Erythroblast (primary cell): ENCODE measurements around the gene PNMA3.
"Not testable (repeated sequence)": the region's sequence is repeated elsewhere in the genome, so short reads cannot be mapped to it uniquely, and the experiment has no call there.

ENCODE experiments used
- GATA1 ChIP-seq: IDR thresholded peaks from 2 replicates; pipeline ENCODE4 v1.6.1; 2011; ENCODE audit warnings: low read depth, mild to moderate bottlenecking, control low read depth, low read length, moderate library complexity
- POLR2A ChIP-seq: IDR thresholded peaks from 2 replicates; pipeline ENCODE4 v1.6.1; 2011; ENCODE audit warnings: mild to moderate bottlenecking, low read length

GRCh38 chrX:153106092-153106801, 50.0 kb downstream of the PNMA3 start:
- not testable (repeated sequence) for TF ChIP-seq POLR2A, GATA1
